A673 (cell line): Measurements from ENCODE around the gene AKR1C3. TPM values are rescaled to one million over a fixed set of nuclear protein-coding genes. Genes with fewer than 3 reads are reported as not detected.
A peak's percentile ranks its signal among the peaks of the same experiment; 100 is the strongest.
"Not testable (repeated sequence)": the region's sequence is repeated elsewhere in the genome, so short reads cannot be mapped to it uniquely, and the experiment has no call there.

ENCODE experiments used
- BruUV-seq: library from RNA; stranded (reverse); fragments of 400-500 nt; replicated peaks from 2 replicates; lab custom pipeline; 2021; lab: Mats Ljungman, UMichigan
- CTCF ChIA-PET: fragments of 300-600 bp; sonication (Branson Sonifier 250); formaldehyde crosslinking; loops from one replicate; lab custom pipeline; 2022; ENCODE audit warnings: antibody characterized with exemption; lab: Charles Lee
- POLR2A ChIA-PET: fragments of 300-600 bp; sonication (Branson Sonifier 250); formaldehyde crosslinking; loops from one replicate; lab custom pipeline; 2022; ENCODE audit warnings: antibody characterized with exemption; ENCODE audit not compliant: low non-redundant PET; lab: Charles Lee
- DNase-seq: peaks from one replicate; pipeline ENCODE4 v3.0.0-alpha.2; 2015; ENCODE audit warnings: low spot score
- H3K27ac ChIP-seq: fragments of 200-600 bp; sonication (generic); 2 replicates; pipeline ENCODE4 v1.5.1; 2016; ENCODE audit warnings: mixed run types, low read depth, mild to moderate bottlenecking, mixed read lengths, antibody characterized with exemption, low read length; ENCODE audit not compliant: poor library complexity, severe bottlenecking
- H3K27me3 ChIP-seq: fragments of 200-600 bp; sonication (generic); replicated peaks from 2 replicates; pipeline ENCODE4 v1.6.1; 2017; ENCODE audit warnings: mixed run types, low read depth, mild to moderate bottlenecking, mixed read lengths, antibody characterized with exemption, low read length; ENCODE audit not compliant: insufficient read depth, poor library complexity
- H3K36me3 ChIP-seq: fragments of 200-600 bp; sonication (generic); 2 replicates; pipeline ENCODE4 v1.6.1; 2016; ENCODE audit warnings: mixed run types, mild to moderate bottlenecking, mixed read lengths, antibody characterized with exemption, low read length; ENCODE audit not compliant: insufficient read depth, poor library complexity, severe bottlenecking
- H3K4me1 ChIP-seq: fragments of 200-600 bp; sonication (generic); 2 replicates; pipeline ENCODE4 v1.6.1; 2017; ENCODE audit warnings: mixed run types, mild to moderate bottlenecking, mixed read lengths, antibody characterized with exemption, low read length; ENCODE audit not compliant: insufficient read depth, poor library complexity, severe bottlenecking
- H3K4me3 ChIP-seq: fragments of 200-600 bp; sonication (generic); 2 replicates; pipeline ENCODE4 v1.5.1; 2016; ENCODE audit warnings: low read depth, mixed run types, mild to moderate bottlenecking, mixed read lengths, low read length; ENCODE audit not compliant: poor library complexity, severe bottlenecking
- H3K9me3 ChIP-seq: fragments of 200-600 bp; sonication (generic); 2 replicates; pipeline ENCODE4 v1.6.1; 2016; ENCODE audit warnings: mixed run types, low read depth, mild to moderate bottlenecking, mixed read lengths, antibody characterized with exemption, low read length; ENCODE audit not compliant: poor library complexity, severe bottlenecking
- EZH2 ChIP-seq: fragments of 200-600 bp; sonication (generic); IDR thresholded peaks from 2 replicates; pipeline ENCODE4 v1.6.1; 2017; ENCODE audit warnings: borderline replicate concordance, low read depth, mild to moderate bottlenecking, mixed read lengths, antibody characterized with exemption, low read length; ENCODE audit not compliant: poor library complexity, severe bottlenecking
- intact Hi-C: fragments of 100-400 bp; cut with micrococcal nuclease; formaldehyde crosslinking; loops from one replicate; pipeline ENCODE4 v1.10.0; 2022; ENCODE audit not compliant: unreplicated experiment
- total RNA-seq: library from RNA; stranded (reverse); gene quantifications from 2 replicates; pipeline ENCODE4 v1.2.3, GENCODE V29; 2021
- TF ChIP-seq, protein P1 (sequence below): fragments of 300-800, 200-600 bp; sonication (generic); conservative IDR thresholded peaks from 2 replicates; pipeline ENCODE4 v1.5.1; 2017; ENCODE audit warnings: low read depth, mild to moderate bottlenecking, antibody characterized with exemption, low read length, moderate library complexity, mixed read lengths

Gene AKR1C3
- total RNA-seq, 1 experiment from 2014 or later, result 618 TPM

DNA sequence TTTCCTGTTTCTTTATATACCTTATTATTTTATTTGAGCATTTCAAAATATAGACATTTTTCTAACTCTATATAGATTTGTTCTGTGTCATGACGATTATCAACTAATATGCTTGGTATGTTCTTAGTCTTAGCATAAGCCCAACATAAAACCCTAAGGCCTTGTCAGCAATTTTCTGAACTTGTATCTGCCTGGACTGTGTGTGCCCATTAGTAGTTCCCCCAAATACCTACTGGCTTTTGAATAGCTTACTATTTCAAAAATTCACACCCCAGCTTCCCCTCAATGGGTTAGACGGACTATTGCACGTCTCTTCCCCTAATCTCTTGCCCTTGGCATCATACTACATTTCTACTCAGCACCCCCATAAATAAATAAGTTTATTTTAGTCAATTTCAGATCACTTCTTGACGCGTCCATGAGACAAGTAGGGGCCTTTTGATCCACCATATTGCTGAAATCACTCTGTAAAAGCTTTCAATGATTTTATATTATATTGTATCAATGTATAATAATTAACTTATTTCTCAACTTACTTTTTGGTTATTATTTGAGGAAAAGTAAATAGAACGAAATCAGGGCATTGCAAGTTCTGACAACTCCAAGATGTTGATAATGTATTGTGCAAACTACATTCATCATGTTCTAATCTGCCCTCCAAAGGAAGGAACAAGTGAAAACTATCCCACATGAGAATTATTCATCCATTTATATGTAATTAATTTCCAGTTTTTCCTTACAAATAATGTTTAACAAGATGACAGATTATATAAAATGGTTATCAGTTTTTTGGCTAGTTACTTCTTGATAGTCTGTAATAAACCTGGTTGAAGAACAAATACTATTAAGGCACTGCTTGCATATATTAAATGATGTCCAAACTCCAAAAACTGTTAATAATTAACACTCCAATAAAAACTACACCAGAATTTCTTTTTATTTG, 1.1 kb upstream of the AKR1C3 start:
- H3K27me3 ChIP-seq, result no peaks in the 10 kb centered on the region
- intact Hi-C loops, result loop anchor here (5.0 to 10.0 kb wide), 2 partner anchors 76 to 292 kb away; no protein-coding TSS in a partner anchor
- no peak overlapping the region for H3K27ac ChIP-seq
- H3K4me3 ChIP-seq, result peak overlapping the region; percentile 63
- no peak for TF ChIP-seq EZH2
- TF ChIP-seq, protein P1, sequence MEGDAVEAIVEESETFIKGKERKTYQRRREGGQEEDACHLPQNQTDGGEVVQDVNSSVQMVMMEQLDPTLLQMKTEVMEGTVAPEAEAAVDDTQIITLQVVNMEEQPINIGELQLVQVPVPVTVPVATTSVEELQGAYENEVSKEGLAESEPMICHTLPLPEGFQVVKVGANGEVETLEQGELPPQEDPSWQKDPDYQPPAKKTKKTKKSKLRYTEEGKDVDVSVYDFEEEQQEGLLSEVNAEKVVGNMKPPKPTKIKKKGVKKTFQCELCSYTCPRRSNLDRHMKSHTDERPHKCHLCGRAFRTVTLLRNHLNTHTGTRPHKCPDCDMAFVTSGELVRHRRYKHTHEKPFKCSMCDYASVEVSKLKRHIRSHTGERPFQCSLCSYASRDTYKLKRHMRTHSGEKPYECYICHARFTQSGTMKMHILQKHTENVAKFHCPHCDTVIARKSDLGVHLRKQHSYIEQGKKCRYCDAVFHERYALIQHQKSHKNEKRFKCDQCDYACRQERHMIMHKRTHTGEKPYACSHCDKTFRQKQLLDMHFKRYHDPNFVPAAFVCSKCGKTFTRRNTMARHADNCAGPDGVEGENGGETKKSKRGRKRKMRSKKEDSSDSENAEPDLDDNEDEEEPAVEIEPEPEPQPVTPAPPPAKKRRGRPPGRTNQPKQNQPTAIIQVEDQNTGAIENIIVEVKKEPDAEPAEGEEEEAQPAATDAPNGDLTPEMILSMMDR, result no peak
- peaks cover 25% of the 10 kb centered on the region for H3K9me3 ChIP-seq
- CTCF ChIA-PET, result interaction anchor here (1.9 to 3.2 kb wide), 2 partner anchors 52 to 243 kb away, joined by 4 to 24 read pairs; no protein-coding TSS in a partner anchor
- BruUV-seq, result no TSS peak
- peaks cover 28% of the 10 kb centered on the region for H3K36me3 ChIP-seq
- DNase-seq, result no peak
- peaks cover 4% of the 10 kb centered on the region for H3K4me1 ChIP-seq
- POLR2A ChIA-PET, result no interaction called here

DNA sequence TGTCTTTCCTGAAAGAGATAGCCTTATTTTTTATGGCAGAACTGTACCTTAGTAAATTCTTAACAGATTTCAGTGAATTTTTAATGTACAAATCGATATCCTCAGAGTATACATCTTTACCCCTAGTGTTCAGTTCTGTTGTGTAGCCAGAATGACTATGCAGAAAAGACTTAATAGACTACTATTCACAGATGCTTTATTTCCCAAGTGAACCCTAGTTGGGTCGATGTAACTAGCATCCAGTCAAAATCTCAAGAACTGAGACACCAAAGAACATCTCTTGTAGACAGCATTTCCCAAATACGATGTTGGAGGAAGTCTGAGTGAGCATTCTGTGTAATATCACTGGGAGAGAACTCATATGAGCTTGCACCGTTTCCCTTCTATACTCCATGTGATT, 1.5 kb downstream of the AKR1C3 start:
- no TSS peak for BruUV-seq
- intact Hi-C loops, result loop anchor here (2.0 to 10.0 kb wide), 3 partner anchors 55 to 289 kb away; no protein-coding TSS in a partner anchor
- CTCF ChIA-PET, result interaction anchor here (0.6 to 3.2 kb wide), 2 partner anchors 246 to 415 kb away, joined by 3 to 24 read pairs; no protein-coding TSS in a partner anchor
- H3K27ac ChIP-seq, result peak overlapping the region; percentile 83
- peaks cover 4% of the 10 kb centered on the region for H3K4me1 ChIP-seq
- POLR2A ChIA-PET, result no interaction called here
- H3K4me3 ChIP-seq, result peak overlapping the region; percentile 63
- H3K27me3 ChIP-seq, result no peaks in the 10 kb centered on the region
- H3K9me3 ChIP-seq, result peaks cover 8% of the 10 kb centered on the region
- peaks cover 48% of the 10 kb centered on the region for H3K36me3 ChIP-seq
- DNase-seq, result peak; percentile 44
- TF ChIP-seq EZH2, result no peak
- TF ChIP-seq, protein P1, result peak; percentile 13; the same call in 1 of the 2 replicates

DNA sequence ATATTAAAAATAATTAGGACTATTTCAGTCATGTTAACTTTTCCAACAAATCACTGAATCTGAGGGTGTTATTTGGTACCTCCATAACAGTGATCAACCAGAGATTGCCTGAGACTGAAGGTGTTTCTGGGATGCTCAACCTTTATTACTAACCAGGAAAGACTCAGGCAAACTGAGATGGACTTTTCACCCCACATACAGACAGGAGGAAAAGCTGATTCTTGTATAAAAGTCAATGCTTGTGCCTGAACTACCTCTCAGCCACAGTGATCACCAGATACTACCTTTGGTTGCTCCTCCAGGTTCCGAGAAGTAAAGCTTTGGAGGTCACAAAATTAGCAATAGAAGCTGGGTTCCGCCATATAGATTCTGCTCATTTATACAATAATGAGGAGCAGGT, 1.9 kb downstream of the AKR1C3 start:
- Histone ChIP-seq H3K36me3 (peaks cover 52% of the 10 kb centered on the region), H3K4me1 (peaks cover 4% of the 10 kb centered on the region), H3K27me3 (no peaks in the 10 kb centered on the region), H3K9me3 (peaks cover 8% of the 10 kb centered on the region), H3K4me3 (peak overlapping the region; percentile 63), H3K27ac (peak overlapping the region; percentile 83)
- no peak for TF ChIP-seq EZH2
- TF ChIP-seq, protein P1, result no peak
- CTCF ChIA-PET, result interaction anchor here (3.2 kb wide), 1 partner anchor 246 kb away, joined by 24 read pairs; no protein-coding TSS in a partner anchor
- intact Hi-C loops, result loop anchor here (10.0 kb wide), 1 partner anchor 289 kb away; no protein-coding TSS in a partner anchor
- POLR2A ChIA-PET, result no interaction called here
- DNase-seq, result no peak
- BruUV-seq, result no TSS peak

DNA sequence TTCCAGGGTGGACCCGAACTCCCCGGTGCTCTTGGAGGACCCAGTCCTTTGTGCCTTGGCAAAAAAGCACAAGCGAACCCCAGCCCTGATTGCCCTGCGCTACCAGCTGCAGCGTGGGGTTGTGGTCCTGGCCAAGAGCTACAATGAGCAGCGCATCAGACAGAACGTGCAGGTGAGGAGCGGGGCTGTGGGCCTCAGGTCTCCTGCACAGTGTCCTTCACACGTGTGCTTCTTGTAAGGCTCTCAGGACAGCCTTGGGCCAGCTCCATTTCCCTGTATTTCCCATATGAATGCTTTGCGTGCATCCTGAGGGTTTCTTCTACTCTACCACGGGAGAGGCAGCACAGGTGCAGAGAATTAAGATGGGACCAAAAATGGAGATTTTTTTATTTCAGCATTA, 8.3 kb downstream of the AKR1C3 start:
- H3K27me3 ChIP-seq, CTCF ChIA-PET, intact Hi-C loops, DNase-seq, H3K4me1 ChIP-seq, POLR2A ChIA-PET, H3K27ac ChIP-seq, H3K9me3 ChIP-seq, H3K4me3 ChIP-seq, BruUV-seq: not testable (repeated sequence)
- peaks cover 98% of the 10 kb centered on the region for H3K36me3 ChIP-seq
